Measurements from ENCODE around the gene CARD9.

CARD9 gene

DNA sequence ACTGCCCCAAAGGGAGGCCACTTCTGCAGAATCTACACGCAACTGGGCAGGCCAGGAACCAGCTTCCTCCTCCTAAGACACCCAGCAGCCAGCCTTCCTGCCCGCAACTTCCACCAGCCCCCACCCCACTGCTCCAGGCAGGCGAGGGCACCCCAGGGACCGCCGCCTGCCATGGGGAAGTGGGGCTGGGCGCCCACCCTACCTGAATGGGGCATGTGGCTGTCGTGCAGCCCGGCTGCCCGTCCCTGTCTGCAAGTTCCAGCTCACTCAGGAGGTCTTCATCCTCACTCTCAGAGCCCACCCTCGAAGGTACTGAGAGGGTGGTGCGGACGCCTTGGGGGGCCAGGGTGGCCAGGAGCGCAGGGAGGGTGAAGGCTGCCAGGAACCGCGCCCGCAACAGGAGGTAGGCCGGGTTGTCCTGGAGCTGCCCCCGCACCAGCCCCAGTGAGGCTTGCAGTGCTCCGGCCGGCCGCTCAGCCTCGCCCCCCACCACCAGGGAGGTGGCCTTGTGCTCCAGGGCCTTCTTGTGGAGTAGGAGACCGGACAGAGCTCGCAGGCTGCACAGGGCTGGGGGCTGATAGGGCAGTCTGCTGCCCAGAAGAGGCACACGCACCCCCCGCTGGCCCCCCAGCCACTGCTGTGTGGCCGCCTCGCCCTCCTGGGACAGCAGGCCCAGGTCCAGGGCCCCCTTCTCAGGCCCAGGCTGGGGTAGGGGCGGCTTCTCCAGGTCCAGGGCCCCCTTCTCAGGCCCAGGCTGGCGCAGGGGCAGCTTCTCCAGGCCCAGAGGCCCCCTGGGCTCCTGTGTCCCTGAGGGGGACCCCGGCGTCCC, 4.1 kb upstream of the CARD9 start:
- Mint-ChIP-seq H3K27me3 (ENCODE audit: low read depth) (no peaks in the 10 kb centered on the region), H3K9me3 (no peaks in the 10 kb centered on the region), H3K27ac (no peak overlapping the region), H3K4me3 (no peak overlapping the region), H3K4me1 (no peaks in the 10 kb centered on the region), H3K36me3 (ENCODE audit: low read depth) (no peaks in the 10 kb centered on the region)
- TF ChIP-seq, protein P1, sequence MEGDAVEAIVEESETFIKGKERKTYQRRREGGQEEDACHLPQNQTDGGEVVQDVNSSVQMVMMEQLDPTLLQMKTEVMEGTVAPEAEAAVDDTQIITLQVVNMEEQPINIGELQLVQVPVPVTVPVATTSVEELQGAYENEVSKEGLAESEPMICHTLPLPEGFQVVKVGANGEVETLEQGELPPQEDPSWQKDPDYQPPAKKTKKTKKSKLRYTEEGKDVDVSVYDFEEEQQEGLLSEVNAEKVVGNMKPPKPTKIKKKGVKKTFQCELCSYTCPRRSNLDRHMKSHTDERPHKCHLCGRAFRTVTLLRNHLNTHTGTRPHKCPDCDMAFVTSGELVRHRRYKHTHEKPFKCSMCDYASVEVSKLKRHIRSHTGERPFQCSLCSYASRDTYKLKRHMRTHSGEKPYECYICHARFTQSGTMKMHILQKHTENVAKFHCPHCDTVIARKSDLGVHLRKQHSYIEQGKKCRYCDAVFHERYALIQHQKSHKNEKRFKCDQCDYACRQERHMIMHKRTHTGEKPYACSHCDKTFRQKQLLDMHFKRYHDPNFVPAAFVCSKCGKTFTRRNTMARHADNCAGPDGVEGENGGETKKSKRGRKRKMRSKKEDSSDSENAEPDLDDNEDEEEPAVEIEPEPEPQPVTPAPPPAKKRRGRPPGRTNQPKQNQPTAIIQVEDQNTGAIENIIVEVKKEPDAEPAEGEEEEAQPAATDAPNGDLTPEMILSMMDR (IDR thresholded peaks at IDR 0.05; ENCODE audit: unreplicated experiment in 3 of 3), result no peak

DNA sequence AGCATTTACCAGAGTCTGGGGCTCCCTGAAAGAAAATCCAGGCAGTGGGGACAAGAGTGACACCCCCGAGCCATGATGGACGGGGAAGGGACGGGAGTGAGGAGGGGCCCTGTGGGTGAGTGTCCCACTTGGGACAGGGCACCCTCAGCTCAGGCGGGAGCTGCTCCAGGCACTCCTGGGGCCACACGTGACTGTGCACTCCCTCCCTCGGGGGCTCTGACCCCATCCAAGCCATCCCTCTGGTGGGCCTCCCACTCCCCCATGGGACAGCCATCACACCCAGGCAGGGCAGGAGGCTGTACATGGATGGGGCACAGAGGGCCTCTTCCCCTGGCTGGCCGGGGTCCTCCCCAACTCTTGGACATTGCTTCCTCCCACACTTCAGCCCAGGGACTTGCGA, 3.0 kb upstream of the CARD9 start:
- TF ChIP-seq, protein P1 (IDR thresholded peaks at IDR 0.05; ENCODE audit: unreplicated experiment in 3 of 3), result no peak
- Mint-ChIP-seq H3K9me3 (no peaks in the 10 kb centered on the region), H3K4me1 (no peaks in the 10 kb centered on the region), H3K36me3 (ENCODE audit: low read depth) (no peaks in the 10 kb centered on the region), H3K27ac (no peak overlapping the region), H3K4me3 (no peak overlapping the region), H3K27me3 (ENCODE audit: low read depth) (no peaks in the 10 kb centered on the region)

DNA sequence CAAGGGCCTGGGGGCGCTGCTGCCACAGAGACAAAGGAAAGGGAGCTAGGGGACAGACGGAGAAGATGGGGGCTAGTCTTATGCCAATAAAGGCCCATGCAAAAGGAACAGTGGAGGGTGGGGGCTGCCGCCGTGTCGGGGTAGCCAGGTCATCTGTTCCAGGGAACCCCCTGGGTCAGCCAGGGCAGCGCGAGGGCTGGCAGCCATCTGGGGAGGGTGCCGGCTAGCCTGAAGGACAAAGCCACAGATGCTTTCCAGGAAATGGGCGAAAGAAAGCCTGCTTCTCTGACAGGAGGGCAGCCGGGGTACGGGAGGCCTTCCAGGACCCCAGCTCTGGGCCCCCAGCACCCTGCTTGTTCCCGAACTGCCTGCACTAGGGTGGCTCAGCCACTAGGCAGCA, 1.6 kb upstream of the CARD9 start:
- H3K27ac Mint-ChIP-seq, result no peak overlapping the region
- TF ChIP-seq, protein P1 (IDR thresholded peaks at IDR 0.05; ENCODE audit: unreplicated experiment in 3 of 3), result no peak
- H3K27me3 Mint-ChIP-seq (ENCODE audit: low read depth), result no peaks in the 10 kb centered on the region
- no peaks in the 10 kb centered on the region for H3K4me1 Mint-ChIP-seq
- no peaks in the 10 kb centered on the region for H3K9me3 Mint-ChIP-seq
- no peaks in the 10 kb centered on the region for H3K36me3 Mint-ChIP-seq (ENCODE audit: low read depth)
- H3K4me3 Mint-ChIP-seq, result no peak overlapping the region

DNA sequence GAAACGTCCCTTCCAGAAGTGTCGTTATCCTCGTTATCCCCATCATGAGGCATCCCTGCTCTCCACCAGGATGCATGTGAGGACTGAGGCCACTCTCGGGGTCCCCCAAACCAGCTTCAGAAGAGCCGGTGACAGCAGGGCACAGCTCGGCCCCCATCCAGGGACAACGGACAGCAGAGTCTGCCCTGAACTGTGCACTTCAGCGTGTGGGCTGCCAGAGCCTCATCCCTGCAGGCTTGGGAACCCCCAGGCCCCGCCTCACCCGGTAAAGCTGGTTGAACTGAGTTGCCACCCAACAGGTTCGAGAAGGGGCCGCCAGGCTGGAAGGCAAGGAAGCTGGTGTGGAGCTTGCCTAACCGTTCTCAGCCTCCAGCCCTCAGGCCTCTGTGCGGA, 710 bp upstream of the CARD9 start:
- H3K27me3 Mint-ChIP-seq (ENCODE audit: low read depth), result no peaks in the 10 kb centered on the region
- no peaks in the 10 kb centered on the region for H3K9me3 Mint-ChIP-seq
- no peaks in the 10 kb centered on the region for H3K4me1 Mint-ChIP-seq
- no peak overlapping the region for H3K4me3 Mint-ChIP-seq
- H3K27ac Mint-ChIP-seq, result no peak overlapping the region
- no peaks in the 10 kb centered on the region for H3K36me3 Mint-ChIP-seq (ENCODE audit: low read depth)
- TF ChIP-seq, protein P1 (IDR thresholded peaks at IDR 0.05; ENCODE audit: unreplicated experiment in 3 of 3), result no peak

DNA sequence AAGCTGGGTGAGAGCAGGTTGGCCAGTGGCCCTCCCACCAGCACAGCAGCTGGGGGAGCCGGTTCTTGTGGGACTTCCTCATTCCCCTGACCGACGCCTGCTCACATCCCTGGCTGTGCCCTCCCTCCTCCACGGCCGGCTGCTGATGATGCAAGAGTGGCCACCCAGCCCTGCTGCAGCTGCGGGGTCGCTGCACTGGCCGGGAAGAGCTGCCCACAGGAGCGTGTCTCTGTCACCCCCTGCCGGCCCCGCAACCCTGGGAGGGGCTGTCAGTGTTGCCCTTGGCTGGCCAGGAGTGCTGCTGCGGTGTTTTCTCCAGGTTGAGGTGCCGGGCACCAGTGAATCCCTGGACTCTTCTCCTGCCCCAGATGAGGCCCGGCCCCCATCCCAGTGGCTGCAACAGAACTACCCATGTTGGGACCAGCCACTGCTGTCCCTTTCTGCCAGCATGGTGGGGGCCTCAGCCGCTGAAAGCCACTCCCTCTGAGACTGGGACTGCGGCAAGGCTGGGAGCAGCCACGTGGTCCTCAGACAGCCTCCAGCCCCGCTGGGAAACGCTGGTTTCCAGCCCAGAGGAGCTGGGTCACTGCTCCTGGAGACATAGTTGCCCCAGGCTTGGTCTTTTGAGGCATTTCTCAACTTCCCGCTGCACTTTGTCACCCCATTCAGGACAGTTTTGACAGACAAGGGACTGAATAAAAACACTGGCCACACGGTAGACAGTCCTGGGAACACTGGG, 739 bp downstream of the CARD9 start:
- H3K27ac Mint-ChIP-seq, result peak overlapping the region in 2 of 3 experiments; percentile 43 to 81
- H3K9me3 Mint-ChIP-seq, result no peaks in the 10 kb centered on the region
- H3K36me3 Mint-ChIP-seq (ENCODE audit: low read depth), result no peaks in the 10 kb centered on the region
- peak overlapping the region in 1 of 3 experiments; percentile 30 for H3K4me3 Mint-ChIP-seq
- H3K27me3 Mint-ChIP-seq (ENCODE audit: low read depth), result no peaks in the 10 kb centered on the region
- no peaks in the 10 kb centered on the region for H3K4me1 Mint-ChIP-seq
- TF ChIP-seq, protein P1 (IDR thresholded peaks at IDR 0.05; ENCODE audit: unreplicated experiment in 3 of 3), result peak in 1 of 3 experiments; percentile 37

All from nephron (organoid).